T-helper 1 cell (primary cell): ENCODE data around the gene KCTD15.

Experiments used
- DNase-seq, 5 donors: peaks; one replicate each; pipeline ENCODE4 v3.0.0-alpha.2; 2012 to 2020

Gene KCTD15

GRCh38 chr19:33772102-33772857 lies 24.4 kb upstream of the KCTD15 start:
- DNase-seq, result no peak

GRCh38 chr19:33772858-33773180 lies 23.9 kb upstream of the KCTD15 start:
- no peak for DNase-seq

DNA sequence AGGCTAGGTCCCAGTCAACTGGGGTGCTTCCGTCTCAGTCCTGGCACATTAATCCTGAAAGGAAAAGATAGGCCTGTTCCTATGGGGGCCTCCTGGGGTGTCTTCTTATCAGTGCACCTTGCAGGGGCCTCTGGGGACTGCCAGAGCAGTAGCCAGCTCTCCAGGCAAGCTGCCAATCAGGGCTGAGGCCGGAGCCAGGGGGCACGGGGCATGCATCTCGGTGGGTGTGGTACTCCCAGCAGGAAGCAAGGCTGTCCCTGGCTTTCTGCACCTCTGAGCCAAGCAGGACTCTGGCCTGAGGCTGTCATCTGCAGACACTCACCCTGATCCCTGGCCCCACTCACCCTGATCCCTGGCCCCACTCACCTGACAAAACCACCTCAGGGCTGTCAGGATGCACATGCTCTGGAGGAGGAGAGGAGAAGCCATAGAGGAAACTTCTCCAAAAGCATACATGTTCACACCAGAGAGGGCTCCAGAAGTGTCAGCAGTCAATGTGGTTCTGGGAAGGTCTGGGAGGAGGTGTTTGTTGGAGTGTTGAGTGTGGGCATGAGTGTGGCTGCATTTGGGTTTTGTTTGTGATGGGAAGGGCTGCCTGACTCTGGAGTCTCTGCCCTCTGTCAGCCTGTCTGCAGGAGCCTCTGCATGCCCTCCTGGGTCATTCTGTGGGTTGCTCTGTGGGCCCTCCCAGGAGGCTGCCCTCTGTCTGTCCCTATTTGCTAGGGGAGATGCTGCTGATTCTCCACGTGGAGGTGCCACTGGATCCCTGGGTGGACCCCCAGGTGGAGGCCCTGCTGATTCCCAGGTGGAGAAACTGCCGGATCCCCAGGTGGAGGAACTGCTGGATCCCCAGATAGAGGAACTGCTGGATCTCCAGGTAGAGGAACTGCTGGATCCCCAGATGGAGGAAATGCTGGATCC lies 22.7 kb upstream of the KCTD15 start:
- no peak for DNase-seq

DNA sequence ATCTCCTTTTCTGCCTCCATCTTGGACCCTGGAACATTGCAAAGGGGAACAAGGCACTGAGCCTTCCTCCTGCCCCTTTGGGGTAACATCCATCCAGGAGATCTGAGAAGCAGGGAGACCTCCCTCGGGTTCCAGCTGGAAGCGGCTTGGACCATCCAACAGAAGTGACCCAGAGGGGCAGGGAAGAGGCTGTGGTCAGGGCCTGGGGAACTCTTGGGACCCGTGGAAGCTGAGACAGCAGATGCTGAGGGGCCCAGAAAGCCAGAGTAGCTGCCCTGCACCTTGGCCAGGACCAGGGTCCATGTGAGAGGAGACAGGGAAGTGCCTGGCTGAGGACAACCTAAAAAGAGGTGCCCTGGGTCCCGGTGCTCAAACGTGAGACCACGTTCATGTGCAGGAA lies 21.9 kb upstream of the KCTD15 start:
- DNase-seq, result no peak

DNA sequence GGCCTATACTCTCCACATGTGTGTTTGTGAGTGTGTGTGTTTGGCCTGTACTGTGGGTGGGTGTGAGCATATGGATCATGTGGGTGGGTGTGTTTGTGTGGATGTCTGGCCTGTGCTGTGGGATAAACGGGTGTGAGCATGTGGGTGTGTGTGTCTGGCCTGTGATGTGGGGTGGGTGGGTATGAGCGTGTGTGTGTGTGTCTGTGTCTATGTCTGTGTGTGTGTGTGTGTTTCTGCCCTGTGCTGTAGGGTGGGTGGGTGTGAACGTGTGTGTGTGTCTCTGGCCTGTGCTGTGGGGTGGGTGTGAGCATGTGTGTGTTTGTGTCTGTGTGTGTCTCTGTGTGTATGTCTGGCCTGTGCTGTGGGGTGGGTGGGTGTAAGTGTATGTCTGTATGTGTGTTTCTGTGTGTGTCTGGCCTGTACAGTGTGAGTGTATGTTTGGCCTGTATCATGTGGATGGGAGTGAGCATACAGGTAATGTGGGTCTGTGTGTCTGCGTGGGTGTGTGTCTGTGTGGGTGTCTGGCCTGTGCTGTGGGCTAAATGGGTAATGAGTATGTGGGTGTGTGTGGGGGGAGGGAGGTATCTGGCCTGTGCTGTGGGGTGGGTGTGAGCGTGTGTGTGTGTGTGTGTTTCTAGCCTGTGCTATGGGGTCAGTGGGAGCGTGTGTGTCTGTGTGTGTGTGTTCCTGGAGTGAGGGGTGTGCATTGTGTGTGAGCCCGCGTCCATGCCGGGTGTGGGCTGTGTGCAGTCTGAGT lies 20.8 kb upstream of the KCTD15 start:
- DNase-seq, result no peak

GRCh38 chr19:33777351-33777750 lies 19.3 kb upstream of the KCTD15 start:
- DNase-seq, result no peak

- DNase-seq, result no peak
Measured at GRCh38 chr19:33777753-33778088, 18.9 kb upstream of the KCTD15 start.

- DNase-seq, result peak; percentile 67 to 80 (median 79)
Measured at GRCh38 chr19:33778089-33778791, 18.4 kb upstream of the KCTD15 start.

DNA sequence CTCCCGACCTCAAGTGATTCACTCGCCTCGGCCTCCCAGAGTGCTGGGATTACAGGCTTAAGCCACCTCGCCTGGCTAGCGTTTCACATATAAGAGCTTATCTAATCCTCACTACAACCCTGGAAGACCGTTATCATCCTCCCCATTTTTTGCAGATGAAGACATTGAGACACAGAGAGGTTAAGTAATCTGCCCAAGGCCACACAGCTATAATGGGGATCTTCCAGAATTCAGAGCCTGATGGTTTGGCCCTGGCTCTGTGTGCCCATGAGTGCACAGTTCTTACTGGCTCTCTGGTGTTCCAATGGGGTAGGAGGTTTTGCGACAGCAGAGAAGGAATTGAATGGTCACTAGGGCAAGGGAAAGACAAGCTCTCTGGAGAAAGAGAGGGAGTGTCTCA lies 16.8 kb upstream of the KCTD15 start:
- DNase-seq, result no peak

DNA sequence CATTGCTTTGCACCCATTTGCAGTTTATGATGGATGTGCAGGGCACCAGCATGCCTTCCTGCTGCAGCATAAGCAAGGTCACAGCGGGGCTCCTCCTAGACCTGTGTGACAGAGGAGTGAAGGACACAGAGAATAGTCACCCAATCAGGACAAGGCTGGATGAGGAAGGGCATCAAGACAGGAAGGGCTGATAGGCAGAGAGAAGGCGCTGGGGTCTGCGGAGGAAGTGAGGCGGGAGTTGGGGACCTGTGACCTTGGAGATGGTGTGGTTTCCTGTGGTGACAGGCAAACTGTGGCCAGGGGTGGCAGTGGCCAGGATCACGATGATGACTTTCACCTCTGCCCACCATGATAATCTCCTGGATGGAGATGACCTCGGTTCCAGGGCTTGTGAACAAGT lies 16.4 kb upstream of the KCTD15 start:
- DNase-seq, result no peak

DNA sequence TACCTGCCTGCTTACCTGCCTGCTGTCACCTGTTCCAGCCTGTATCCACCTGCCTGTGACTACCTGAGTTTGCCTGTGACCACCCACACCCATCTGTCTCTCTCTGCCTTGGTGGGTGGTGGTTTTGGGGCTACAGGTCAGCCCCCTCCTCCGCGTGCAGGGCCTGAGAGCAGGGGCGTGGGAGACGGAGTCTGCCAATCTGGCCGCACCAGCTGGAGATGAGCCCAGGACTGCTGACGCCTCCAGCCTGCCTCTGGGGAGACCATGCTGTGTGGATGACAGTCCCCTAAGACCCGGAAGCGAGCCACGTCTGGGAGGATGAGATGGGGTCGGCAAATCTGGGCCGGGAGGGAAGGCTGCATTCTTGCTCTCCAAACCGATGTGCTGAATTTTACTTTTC lies 15.9 kb upstream of the KCTD15 start:
- no peak for DNase-seq

GRCh38 chr19:33781415-33781935 lies 15.2 kb upstream of the KCTD15 start:
- DNase-seq, result no peak

- DNase-seq, result no peak
Measured at GRCh38 chr19:33781996-33782395, 14.7 kb upstream of the KCTD15 start.

- no peak for DNase-seq
Measured at GRCh38 chr19:33784432-33784831, 12.2 kb upstream of the KCTD15 start.

- DNase-seq, result no peak
Measured at GRCh38 chr19:33785795-33786194, 10.9 kb upstream of the KCTD15 start.

DNA sequence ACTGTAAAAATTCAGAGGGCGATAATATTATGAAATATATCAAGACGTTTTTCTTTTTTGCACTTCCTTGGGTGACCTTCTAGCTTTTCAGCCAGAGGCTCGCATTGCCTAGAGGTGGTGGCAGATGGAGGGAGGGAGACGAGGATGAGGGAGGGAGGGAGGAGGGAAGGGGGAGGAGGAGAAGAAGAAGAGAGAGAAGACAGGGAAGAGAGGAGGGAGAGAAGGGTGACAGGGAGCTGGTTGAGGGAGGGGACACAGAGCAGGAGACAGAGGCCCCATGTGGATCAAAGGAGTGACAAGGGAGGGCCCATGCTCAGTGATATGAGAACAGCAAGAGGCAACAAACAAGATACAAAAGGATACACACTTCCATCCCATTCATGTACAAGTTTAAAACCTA lies 8.0 kb upstream of the KCTD15 start:
- DNase-seq, result no peak

DNA sequence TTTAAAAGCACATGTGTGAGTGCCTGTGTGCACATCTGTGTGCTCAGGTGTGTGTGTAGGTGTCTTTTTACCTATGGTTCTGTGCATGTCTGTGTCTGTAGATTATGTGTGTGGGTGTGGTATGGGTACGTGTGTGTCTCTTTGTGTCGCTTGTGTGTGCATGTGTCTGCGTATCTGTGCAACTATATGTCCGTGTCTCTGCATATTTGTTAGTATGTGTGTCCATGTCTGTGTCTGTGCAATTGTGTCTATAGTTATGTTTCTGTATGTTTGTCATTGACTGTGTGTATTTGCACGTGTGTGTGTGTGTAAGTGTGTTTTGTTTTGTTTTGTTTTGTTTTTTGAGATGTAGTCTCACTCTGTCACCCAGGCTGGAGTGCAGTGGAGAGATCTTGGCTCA lies 7.3 kb upstream of the KCTD15 start:
- no peak for DNase-seq

DNA sequence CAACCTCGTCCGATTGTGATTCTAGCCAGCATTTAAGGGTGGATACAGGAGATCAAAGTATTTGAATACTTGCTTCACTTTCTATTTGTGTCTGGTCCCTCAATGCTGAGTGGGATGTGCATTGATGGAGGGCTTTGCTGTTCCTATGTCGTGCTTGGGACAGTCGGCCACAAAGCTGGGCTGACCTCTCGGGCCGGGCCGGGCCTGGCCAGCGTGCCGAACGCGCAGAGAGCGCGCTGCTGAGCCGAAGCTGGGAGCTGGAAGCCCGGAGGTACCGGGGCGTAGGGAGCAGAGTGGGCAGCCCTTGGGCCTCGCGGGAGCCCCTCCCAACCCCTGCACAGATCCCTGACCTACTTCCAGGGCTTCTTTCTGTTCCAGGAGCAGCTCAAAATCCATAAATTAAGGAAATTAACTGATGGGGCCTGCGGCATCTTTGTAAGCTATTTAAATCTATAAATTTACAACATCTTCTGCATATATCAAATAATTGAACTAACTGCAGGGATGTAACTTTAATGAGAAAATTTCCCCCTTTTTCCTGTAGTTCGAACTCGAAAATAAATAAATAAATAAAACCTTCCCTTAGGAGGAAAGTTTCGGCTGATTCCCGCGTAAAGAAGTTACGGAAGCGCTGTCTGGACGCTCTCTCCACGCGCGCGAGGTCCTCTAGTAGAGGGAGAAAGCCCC lies 1.8 kb upstream of the KCTD15 start:
- DNase-seq, result no peak

GRCh38 chr19:33795370-33796163 lies 1.1 kb upstream of the KCTD15 start:
- peak in 2 of 5 donors; percentile 25 to 55 for DNase-seq

DNA sequence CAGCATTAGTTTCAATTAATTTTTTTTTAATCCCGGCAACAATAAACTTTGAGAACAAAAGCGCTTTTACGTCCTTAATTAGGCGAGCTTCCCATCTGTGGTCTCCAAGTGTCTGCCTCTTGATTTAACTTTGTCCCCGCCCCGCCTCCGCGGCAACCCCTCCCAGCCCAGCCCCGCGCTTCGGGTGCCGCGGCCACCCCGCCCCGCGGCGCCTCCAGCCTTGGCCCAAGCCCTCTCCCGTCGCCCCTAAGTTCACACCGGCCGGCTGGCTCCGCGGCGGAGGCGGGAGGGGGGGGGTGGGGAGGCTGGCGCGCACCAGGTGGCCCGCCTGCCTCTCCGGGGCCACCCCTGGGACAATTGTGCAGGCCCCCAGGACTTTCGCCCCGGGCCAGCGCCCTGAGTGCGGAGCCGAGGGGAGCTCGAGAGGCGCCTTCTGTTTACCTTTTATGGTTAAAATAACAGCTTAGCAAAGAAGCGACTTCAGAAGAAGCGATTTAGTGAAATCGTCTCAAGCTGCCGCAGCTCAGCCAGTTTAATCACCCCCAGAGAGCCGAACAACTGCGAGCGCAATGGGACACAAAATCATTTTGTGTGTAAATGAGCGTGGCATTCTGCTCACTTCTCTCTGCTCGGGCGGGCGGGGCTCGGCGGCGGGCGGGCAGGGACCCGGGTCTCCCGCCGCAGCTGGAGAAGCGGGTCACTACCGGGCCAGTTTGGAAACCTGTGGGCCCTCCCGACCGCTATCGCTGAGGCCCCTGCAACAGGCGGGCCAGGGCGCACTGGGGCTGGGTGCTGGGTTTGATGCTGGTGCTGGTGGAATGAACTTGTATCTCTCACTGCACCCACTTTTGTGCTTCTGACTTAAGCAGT lies 1.4 kb downstream of the KCTD15 start:
- peak in 2 of 5 donors; percentile 22 to 23 for DNase-seq
